Testis (tissue), 2 donors: Measurements from ENCODE around the gene ARHGAP12.

ENCODE experiments used
- CTCF ChIP-seq, 3 experiments: fragments of 450-650 bp in 2 of 3; fragments of 200-600 bp in 1 of 3; sonication (generic) in 1 of 3; IDR thresholded peaks; one replicate each; pipeline ENCODE4 v1.5.1; 2016 to 2019; ENCODE audit warnings: antibody characterized with exemption in 3 of 3, mild to moderate bottlenecking in 2 of 3, moderate library complexity in 1 of 3
- POLR2A ChIP-seq: fragments of 450-650 bp; IDR thresholded peaks from one replicate; pipeline ENCODE4 v1.6.1; 2017; ENCODE audit warnings: antibody characterized with exemption, mild to moderate bottlenecking, moderate library complexity

- TF ChIP-seq POLR2A: no peak
- no peak for TF ChIP-seq CTCF (IDR thresholded peaks at IDR 0.05)
Measured at GRCh38 chr10:31760674-31761081, 168.0 kb downstream of the ARHGAP12 start.
